HG02840 (cell line): Measurements from ENCODE around the gene SPTBN1.

ENCODE experiments used
- ATAC-seq: cut with Tn5 transposase; IDR thresholded peaks from one replicate; pipeline ENCODE4 v1.9.1; 2021; ENCODE audit warnings: mild to moderate bottlenecking, moderate library complexity, moderate number of reproducible peaks; ENCODE audit not compliant: unreplicated experiment, low FRiP score

Gene SPTBN1

GRCh38 chr2:54585136-54585733 lies 129.1 kb downstream of the SPTBN1 start:
- no peak for ATAC-seq

DNA sequence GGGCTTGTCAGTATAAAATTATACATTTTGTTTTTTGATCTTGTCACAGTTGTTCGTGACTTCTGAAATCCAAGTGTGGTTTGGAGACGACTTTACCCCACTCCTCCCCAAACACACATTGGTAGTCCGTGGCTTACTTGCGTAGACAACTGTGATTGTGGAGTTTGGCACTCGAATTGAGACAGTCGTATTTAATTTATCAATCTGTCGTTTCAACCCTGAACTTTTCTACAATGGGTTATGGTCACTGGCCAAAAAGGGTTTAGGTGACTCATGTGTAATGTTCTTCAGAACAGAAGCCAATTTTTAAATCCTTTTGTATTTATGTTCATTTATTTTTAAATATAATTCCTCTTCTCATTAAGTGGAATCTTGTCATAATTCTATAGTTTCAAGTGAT lies 129.9 kb downstream of the SPTBN1 start:
- ATAC-seq: no peak

DNA sequence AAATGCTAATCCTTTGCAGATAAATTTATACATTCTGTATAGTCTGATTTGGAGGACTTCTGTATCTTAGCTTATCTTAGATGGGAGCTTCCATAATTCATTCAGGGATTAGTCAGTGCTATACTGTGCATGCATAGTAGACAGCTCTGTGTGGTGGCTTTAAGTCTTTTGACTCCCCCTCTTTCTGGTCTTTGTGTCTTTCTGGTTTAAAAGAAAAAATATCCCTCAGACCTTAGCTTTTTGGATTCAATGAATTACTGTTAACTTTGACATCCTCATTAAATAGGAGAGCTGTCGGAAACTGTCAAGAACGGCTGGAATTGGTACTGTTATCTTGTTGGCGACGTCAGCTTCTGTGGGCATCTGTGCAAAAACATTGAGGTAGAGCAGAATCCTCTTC lies 130.4 kb downstream of the SPTBN1 start:
- no peak for ATAC-seq

DNA sequence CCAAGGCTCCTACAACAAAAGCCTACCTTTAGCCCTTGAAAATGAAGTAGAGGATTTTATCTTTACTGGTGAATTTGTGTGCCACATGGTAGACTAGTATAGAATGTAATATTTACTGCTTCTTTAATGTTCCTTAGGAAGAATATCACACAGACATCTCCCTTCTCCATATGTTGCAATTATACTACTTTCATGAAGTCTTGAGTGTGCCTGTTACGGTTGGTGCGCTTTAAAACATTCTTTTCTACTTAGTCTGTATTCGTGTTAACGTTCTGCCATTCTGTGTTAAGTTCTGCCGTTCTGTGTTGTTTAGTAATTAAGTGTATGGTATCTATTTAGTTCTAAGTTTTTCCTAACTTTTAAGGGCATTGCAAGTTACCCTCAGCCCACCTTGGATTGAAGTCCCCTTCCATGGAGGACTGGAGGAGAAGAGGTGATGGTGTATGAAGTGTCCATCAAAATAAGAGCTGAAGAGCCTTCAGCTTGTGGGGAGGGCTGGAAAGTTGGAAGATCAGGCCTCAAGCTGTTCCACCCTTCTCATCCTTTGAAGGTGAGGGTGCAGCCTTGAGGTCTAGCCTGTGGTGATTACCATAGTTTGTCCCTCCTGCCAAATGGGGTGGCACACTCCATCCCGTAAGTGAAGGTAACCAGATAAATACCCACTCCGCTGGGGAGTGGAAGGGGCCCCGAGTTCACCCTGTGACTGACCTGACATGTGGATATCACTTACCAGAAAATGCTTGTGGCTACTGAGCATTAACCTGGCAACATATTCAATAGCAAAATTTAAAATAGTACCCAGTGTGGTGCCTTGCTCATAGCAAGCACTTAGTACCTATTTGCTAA lies 131.3 kb downstream of the SPTBN1 start:
- no peak for ATAC-seq

GRCh38 chr2:54588244-54588899 lies 132.2 kb downstream of the SPTBN1 start:
- no peak for ATAC-seq

- no peak for ATAC-seq
Observed at GRCh38 chr2:54589038-54589339, 132.9 kb downstream of the SPTBN1 start.

- no peak for ATAC-seq
Observed at GRCh38 chr2:54589340-54590215, 133.5 kb downstream of the SPTBN1 start.

DNA sequence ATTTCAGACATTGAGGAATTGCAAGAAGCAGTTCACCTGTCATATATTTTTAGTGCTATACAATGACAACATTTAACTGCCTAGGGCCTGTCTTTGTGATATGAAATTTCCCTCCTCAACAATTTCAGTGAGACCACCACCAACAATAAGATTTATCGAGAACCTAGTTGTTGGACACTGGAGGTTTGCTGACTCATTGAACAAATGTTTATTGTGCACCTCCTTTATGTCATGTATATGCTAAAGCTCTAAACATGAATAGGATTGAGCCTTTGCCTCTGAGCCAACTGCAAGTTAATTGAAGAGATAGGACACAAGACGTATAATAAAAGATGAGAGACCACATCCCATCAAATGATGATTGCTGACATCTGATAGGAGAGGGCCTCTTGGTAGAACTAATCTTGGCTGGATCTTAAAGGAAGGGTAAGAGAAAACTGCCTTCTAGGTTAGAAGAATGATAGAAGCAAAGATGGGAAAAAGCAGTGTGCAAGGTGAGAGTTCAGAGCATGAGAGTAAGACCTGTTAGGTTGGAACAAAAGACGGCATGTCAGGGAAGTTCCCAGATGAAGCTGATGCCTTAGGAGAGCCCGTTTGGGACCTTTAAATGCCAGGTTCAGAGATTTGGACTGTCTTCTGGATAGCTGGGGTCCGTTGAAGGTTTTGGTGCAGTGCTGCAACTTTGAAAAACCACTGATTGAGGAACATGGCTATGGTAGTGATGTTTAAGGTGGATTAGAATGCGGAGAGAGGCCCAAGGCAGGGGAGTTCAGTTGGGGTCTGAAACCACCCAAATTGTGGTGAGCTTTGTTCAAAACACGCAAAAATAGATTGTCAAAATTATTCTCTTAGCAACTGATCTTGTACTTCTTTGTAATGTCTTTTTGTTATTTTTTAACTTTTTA lies 134.3 kb downstream of the SPTBN1 start:
- ATAC-seq: no peak

- no peak for ATAC-seq
Observed at GRCh38 chr2:54591551-54591950, 135.4 kb downstream of the SPTBN1 start.

DNA sequence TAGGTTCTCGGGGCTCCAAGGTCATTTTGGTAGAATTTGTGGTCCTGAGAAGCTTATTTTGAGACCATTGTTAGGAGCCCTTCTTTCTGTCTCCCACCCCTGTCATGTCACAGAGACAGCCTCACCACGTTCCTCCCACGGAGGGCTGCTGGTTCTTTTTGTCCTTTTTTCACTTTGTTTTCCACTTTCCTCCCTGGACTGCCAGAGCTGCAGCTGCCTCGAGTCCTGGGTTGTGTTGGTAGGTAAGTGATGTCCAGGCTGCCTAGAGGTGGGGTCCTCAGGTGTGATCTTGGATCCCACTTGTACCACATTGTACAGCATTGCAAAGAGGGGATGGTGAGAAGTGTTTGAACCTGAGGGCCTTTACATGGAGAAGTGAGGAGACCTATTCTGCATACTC lies 137.1 kb downstream of the SPTBN1 start:
- ATAC-seq: no peak

GRCh38 chr2:54594048-54594447 lies 137.9 kb downstream of the SPTBN1 start:
- ATAC-seq: no peak

- no peak for ATAC-seq
Observed at GRCh38 chr2:54595161-54595803, 139.2 kb downstream of the SPTBN1 start.

DNA sequence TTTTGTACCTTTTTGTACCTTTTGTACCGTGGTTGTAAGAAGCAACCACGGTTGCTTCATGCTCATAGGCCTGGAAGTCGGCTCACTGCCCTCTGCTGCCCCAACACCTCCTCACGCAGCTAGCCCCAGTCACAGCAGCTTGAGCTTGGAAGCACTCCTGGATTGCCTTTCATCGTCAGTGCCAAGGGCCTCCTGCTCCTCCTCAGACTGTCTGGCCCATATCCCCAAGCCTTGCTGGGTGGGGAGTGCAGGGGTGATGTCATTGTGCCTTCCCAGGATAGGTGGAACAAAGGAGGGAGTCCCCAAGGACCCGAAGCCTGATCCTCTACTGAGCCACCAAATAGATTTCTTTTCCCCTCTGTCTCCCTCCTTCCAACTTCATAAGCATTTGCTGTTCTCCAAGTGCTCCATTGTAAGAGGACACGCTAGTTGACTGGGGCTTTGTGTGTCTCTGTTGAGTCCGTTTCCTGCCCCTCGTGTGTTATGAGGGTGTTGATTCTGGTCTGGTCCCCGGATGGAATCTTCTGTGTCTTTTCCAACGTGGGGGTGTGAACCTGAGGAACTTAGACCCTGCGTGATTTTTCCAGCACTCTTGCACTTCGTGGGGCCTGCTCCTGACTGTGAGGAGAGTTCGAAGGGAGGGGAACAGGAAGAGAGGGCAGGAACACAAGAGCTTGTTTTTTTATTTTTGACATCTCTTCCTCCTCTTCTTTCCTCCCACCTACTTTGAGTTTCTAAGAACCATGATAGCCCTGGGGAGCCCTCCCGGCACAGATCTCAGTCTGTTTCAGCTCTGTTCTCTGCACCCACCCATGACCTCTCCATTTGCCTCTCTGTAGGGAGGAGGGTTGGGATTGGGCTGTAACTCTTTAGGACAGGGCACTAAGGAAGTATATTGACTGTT lies 140.1 kb downstream of the SPTBN1 start:
- no peak for ATAC-seq

- no peak for ATAC-seq
Observed at GRCh38 chr2:54597153-54597848, 141.2 kb downstream of the SPTBN1 start.

GRCh38 chr2:54598347-54599325 lies 142.5 kb downstream of the SPTBN1 start:
- no peak for ATAC-seq

DNA sequence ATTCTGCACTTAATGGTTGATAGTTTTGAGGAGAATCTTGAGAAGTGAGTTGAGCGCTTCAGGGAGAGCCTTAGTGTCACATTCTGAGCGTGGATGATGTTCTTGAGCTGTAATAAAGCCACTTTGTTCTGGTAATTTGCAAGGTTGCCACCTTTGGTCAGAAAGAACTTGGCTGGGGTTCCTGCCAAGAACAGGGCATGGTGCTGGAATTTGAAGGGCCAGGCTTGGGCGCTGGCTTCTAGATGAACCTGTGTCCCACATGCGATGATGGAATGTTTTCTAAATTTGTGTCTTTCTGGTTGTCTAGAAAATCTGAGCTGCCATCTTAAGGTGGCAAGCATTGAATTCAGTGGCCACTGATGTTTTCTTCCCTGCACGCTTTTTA lies 143.2 kb downstream of the SPTBN1 start:
- no peak for ATAC-seq

- no peak for ATAC-seq
Observed at GRCh38 chr2:54599914-54600313, 143.8 kb downstream of the SPTBN1 start.
